Measurements from ENCODE around the gene MPP2. TPM values are rescaled to one million over a fixed set of nuclear protein-coding genes. Genes with fewer than 3 reads are reported as not detected.

Gene MPP2, protein sequence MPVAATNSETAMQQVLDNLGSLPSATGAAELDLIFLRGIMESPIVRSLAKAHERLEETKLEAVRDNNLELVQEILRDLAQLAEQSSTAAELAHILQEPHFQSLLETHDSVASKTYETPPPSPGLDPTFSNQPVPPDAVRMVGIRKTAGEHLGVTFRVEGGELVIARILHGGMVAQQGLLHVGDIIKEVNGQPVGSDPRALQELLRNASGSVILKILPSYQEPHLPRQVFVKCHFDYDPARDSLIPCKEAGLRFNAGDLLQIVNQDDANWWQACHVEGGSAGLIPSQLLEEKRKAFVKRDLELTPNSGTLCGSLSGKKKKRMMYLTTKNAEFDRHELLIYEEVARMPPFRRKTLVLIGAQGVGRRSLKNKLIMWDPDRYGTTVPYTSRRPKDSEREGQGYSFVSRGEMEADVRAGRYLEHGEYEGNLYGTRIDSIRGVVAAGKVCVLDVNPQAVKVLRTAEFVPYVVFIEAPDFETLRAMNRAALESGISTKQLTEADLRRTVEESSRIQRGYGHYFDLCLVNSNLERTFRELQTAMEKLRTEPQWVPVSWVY
- total RNA-seq = 2.1 and 3.9 TPM in 2 replicates

GRCh38 chr17:43907425-43907981, at the start of gene MPP2:
Gene MPP2 (minus strand): TSS chr17:43907536. CDS start chr17:43904460, 3,076 bp downstream.

DNA sequence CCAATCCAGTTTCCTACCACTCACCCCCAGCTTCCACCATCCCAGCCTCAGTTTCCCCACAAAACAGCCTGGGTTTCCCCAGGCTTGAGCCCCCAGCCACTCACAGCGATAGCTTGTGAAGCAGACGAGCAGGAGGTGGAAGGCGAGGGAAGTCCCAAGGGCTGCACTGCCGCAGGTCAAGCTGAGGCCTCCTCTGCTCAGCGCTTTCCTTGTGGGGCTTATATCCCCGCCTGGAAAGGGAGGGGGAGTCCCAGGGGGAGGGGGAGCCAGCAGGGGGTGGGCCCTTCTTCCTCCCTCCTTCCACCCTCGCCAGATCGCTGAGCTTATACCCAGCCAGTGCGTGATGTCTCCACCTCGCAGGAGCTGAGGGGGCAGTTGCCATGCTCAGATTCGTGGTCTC, 46.4 kb upstream of the MPP2 start, which contains the start of gene PYY:
Gene PYY, minus strand, starts transcription at position 195 of the 400 bp plus-strand sequence. CDS start 457 bp downstream, outside the sequence.

DNA sequence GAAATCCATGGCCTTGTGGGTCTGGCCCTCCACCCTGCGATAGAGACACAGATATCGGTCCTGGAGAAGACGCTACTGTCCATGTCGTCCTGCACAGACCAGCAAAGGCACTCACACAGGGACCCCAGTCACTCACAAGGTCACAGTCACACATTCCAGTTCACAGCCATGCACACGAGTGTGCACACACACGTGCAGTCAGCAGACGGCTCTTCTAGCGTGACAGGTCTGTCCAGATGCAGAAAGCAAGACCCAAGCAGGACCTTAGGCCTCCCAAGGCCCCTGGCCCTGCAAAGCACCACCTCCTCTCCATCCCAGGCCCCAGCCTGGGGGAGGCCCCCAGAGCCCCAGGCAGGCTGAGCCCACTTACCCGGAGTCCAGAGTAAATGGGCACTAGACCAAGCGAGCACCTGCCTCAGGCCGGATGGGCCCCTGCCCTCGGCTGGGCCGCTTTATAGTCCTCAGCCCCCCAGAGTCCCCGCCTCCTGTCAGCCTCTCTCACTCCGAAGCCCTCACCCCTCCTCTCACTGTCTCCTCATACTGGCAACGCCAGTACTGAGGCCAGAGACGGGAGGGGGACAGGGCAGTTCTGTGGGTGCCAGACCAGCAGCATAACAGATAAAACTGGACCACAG, 34.8 kb upstream of the MPP2 start, which contains the start of gene PPY:
Gene PPY, minus strand, starts transcription at position 426 of the 635 bp plus-strand sequence. CDS start 822 bp downstream, outside the sequence.

DNA sequence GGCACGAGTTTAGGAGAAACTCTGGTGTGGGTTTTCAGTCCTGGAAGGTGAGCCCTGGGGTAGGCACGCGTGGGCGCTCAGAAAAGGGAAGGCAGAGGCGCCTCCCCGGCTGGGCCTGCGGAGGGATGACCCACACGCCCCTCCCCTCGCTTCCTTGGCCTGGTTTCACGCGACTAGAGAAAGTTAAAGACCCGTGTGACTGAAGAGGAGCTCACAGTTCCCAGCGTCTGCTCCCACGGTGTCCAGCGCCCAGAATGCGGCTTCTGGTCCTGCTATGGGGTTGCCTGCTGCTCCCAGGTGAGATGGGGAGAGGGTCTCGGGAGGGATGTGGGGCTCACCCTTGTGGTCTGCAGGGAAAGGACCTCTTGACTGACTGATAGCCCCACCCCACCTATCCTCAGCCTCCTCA, 60.4 kb downstream of the MPP2 start, which contains the start of gene CD300LG:
Gene CD300LG, plus strand, starts transcription at position 214 of the 409 bp plus-strand sequence. Its CDS starts 41 bp downstream, at position 255.

GRCh38 chr17:43832976-43833829, 74.1 kb downstream of the MPP2 start, which contains the start of gene MPP3:
Gene MPP3 (minus strand): TSS chr17:43833146. CDS start chr17:43831906, 1,240 bp downstream.

Other genes with a start within 250 kb of the MPP2 start
- gene MEOX1, start 245.6 kb downstream of the MPP2 start, total RNA-seq = under 0.01 TPM in 1 of 2 replicates, not detected in the other
- gene SOST, start 148.7 kb downstream of the MPP2 start, total RNA-seq = not detected in 2 replicates
- gene DUSP3, start 128.6 kb downstream of the MPP2 start, total RNA-seq = 55.0 and 65.4 TPM in 2 replicates
- under 0.01 TPM in 1 of 2 replicates, not detected in the other for gene CFAP97D1, start 127.1 kb downstream of the MPP2 start, total RNA-seq
- gene MPP3, start 74.4 kb downstream of the MPP2 start, total RNA-seq = 16.2 and 24.5 TPM in 2 replicates
- gene CD300LG, start 60.4 kb downstream of the MPP2 start, total RNA-seq = not detected in 2 replicates
- gene PPY, start 34.9 kb upstream of the MPP2 start, total RNA-seq = not detected in 2 replicates
- gene PYY, start 46.4 kb upstream of the MPP2 start, total RNA-seq = not detected in 2 replicates
- gene NAGS, start 97.1 kb upstream of the MPP2 start, total RNA-seq = 2.9 and 6.4 TPM in 2 replicates
- 88.3 and 104 TPM in 2 replicates for gene TMEM101, start 107.4 kb upstream of the MPP2 start, total RNA-seq
- 28.9 and 30.1 TPM in 2 replicates for gene LSM12, start 159.1 kb upstream of the MPP2 start, total RNA-seq
- 23.5 and 25.1 TPM in 2 replicates for gene G6PC3, start 163.2 kb upstream of the MPP2 start, total RNA-seq
- gene HDAC5, start 216.1 kb upstream of the MPP2 start, total RNA-seq = 66.2 and 79.5 TPM in 2 replicates
- 1.00 and 5.1 TPM in 2 replicates for gene HROB, start 234.4 kb upstream of the MPP2 start, total RNA-seq